Measurements from ENCODE around the gene MIER3.

Gene MIER3

GRCh38 chr5:56896763-56897162 is 55.2 kb downstream of the MIER3 start:
- DNase-seq (ENCODE audit: low read depth), result no peak

GRCh38 chr5:56893251-56893951 is 58.5 kb downstream of the MIER3 start:
- no peak for DNase-seq (ENCODE audit: low read depth)

- DNase-seq (ENCODE audit: low read depth), result no peak
Observed at GRCh38 chr5:56881571-56881970, 70.4 kb downstream of the MIER3 start.

- no peak for DNase-seq (ENCODE audit: low read depth)
Observed at GRCh38 chr5:56876327-56876726, 75.6 kb downstream of the MIER3 start.

- no peak for DNase-seq (ENCODE audit: low read depth)
Observed at GRCh38 chr5:56873056-56873455, 78.9 kb downstream of the MIER3 start.

GRCh38 chr5:56871777-56872176 is 80.1 kb downstream of the MIER3 start:
- DNase-seq (ENCODE audit: low read depth), result no peak

Measured in stimulated activated CD8-positive, alpha-beta memory T cell treated with anti-CD3 and anti-CD28 coated beads, Interleukin-7, amount 100 ng/mL, for 24 hours (primary cell).